AG10803 (cell line): ENCODE results near the gene CATSPERZ.
"Not testable (repeated sequence)": the region's sequence is repeated elsewhere in the genome, so short reads cannot be mapped to it uniquely, and the experiment has no call there.

Experiments used
- DNase-seq: peaks from one replicate; pipeline ENCODE4 v3.0.0; 2010; ENCODE audit warnings: low read depth
- H3K4me3 ChIP-seq: 2 replicates; pipeline ENCODE4 v1.5.1; 2011; ENCODE audit warnings: mild to moderate bottlenecking, low read length, control low read depth
- CTCF ChIP-seq: conservative IDR thresholded peaks from 2 replicates; pipeline ENCODE4 v1.5.1; 2011; ENCODE audit warnings: mild to moderate bottlenecking, low read length, control low read depth, inconsistent platforms

Gene CATSPERZ

GRCh38 chr11:64314805-64315561 lies 14.8 kb downstream of the CATSPERZ start:
- no peak for TF ChIP-seq CTCF
- H3K4me3 ChIP-seq: no peak overlapping the region

GRCh38 chr11:64315667-64316526 lies 15.7 kb downstream of the CATSPERZ start:
- DNase-seq, H3K4me3 ChIP-seq: not testable (repeated sequence)

More at GRCh38 chr11:64314805-64315561, 14.8 kb downstream of the CATSPERZ start:
- DNase-seq: no peak

GRCh38 chr11:64316672-64317324 lies 16.6 kb downstream of the CATSPERZ start:
- TF ChIP-seq CTCF: no peak
- DNase-seq: no peak
- H3K4me3 ChIP-seq: peak overlapping the region; percentile 94

- peak; percentile 96 for DNase-seq
- H3K4me3 ChIP-seq: peak within 1 kb of the TSS; percentile 94
- TF ChIP-seq CTCF: no peak
Observed at GRCh38 chr11:64317325-64317960, 17.3 kb downstream of the CATSPERZ start, which contains the start of gene TRMT112. Gene TRMT112, minus strand, starts transcription at chr11:64317559. Its CDS starts 33 bp downstream, at chr11:64317526.

GRCh38 chr11:64317961-64318765 lies 18.0 kb downstream of the CATSPERZ start, which contains the start of gene PRDX5:
Gene PRDX5, plus strand, starts transcription at chr11:64318121. Its CDS starts 95 bp downstream, at chr11:64318216.
- peak within 1 kb of the TSS; percentile 94 for H3K4me3 ChIP-seq
- peak; percentile 31 for TF ChIP-seq CTCF
- peak; percentile 96 for DNase-seq

GRCh38 chr11:64318766-64319761 lies 18.9 kb downstream of the CATSPERZ start:
- no peak for TF ChIP-seq CTCF
- peak; percentile 17 for DNase-seq
- H3K4me3 ChIP-seq: peak overlapping the region; percentile 94
